GM21360 (cell line): ENCODE measurements around the gene SWI5.
"Not testable (repeated sequence)": the region's sequence is repeated elsewhere in the genome, so short reads cannot be mapped to it uniquely, and the experiment has no call there.

Experiments
- ATAC-seq: cut with Tn5 transposase; IDR thresholded peaks from one replicate; pipeline ENCODE4 v1.9.1; 2021; ENCODE audit warnings: mild to moderate bottlenecking, moderate library complexity; ENCODE audit not compliant: unreplicated experiment

The SWI5 gene

DNA sequence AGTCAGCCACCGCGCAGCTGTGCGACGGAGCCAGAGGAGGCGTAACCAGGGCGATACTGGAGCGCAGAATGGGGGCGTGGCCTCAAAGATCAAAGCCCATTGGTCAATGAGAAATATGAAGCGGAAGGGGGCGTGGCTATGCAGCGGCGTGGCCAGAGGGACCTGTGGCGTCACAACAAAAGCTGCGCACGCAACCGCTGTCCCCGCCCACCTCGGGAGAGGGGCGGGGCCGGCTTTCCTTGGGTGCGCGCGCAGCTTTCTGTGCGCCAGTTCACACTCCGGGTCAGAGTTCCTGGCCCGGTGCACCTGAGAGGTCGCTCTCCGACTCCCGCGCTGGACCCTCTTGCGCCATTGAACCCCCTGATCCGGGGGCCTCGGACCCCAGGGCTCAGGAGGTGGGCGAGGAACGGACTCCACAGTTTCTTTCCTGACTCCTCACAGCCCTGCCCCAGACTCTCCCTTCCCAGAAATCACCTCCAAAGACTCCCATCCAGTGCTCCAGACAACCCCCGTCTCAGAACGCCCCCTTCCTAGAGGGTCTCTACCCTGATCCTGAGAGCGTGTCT is at the start of gene SWI5:
SWI5 (plus strand) TSS at position 269 of the 566 bp plus-strand sequence.
- peak; percentile 88 for ATAC-seq

DNA sequence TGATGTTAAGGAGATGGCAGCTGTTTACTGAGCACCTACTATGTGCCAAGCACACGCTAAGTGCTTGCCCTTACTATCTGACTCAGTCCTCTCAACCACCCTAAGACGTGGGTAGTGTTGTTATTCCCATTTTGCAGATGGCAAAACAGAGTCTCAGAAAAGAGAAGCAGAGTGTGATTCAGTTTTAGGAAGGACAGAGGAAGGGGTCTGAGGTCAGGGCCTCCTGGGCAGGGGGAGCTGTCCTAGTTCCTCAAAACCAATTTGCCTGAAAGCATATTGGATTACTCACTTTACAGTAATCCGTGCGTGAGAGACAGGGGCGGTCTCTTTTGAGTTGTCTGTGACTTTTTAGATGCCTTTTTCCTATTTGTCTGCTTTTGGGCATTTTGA is 49.7 kb upstream of the SWI5 start:
- ATAC-seq: no peak

DNA sequence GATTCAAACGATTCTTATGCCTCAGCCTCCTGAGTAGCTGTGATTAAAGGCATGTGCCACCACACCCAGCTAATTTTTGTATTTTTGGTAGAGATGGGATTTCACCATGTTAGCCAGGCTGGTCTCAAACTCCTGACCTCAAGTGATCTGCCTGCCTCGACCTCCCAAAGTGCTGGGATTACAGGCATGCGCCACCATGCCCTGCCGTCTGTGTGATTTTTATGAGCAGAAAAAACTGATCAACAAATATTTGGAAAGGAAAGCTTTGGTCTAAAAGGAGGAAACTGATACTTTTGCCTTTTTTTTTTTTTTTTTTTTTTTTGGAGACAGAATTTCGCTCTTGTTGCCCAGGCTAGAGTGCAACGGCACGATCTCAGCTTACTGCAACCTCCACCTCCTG is 45.2 kb upstream of the SWI5 start:
- ATAC-seq: not testable (repeated sequence)

DNA sequence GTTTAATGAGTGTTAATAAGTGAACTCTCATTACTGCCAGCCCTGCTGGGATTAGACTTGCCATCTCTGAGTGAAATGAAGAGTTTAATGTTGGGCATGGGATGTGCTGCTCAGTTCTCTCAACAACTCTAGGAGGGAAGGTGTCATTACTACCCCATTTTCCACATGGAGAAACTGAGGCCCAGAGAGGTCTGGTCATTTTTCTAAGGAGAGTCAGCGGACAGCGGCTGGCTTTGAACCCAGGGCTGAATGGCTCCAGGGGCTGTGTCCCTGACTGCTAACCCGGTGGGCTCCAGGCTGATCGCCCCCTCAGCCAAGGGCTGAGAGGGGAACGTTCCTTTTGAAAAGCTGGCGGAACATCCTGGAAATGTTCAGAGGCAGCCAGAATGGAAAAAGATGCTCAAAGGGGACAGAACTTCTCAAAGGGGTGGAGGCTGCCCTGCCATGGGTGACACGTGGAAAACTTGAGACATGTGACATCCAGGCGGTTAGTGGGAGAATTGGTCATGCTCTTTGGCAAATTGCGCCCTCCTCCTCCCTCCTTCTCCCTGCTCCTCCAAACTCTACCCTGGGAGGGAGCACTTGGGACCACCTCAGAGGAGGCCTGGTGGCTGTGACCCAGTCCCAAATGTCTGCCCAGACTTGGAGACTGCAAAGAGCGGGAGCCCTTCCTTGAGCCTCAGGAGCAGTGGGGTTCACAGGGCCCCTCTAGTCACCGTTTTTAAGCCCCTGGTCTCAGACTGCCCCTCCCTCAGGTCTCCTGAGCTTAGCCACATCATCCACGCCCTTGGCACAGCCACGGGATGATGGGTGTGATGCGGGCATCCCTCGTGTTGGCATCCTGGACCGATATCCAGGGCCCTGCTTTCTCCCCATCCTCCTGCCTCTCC is 44.2 kb upstream of the SWI5 start:
- no peak for ATAC-seq

DNA sequence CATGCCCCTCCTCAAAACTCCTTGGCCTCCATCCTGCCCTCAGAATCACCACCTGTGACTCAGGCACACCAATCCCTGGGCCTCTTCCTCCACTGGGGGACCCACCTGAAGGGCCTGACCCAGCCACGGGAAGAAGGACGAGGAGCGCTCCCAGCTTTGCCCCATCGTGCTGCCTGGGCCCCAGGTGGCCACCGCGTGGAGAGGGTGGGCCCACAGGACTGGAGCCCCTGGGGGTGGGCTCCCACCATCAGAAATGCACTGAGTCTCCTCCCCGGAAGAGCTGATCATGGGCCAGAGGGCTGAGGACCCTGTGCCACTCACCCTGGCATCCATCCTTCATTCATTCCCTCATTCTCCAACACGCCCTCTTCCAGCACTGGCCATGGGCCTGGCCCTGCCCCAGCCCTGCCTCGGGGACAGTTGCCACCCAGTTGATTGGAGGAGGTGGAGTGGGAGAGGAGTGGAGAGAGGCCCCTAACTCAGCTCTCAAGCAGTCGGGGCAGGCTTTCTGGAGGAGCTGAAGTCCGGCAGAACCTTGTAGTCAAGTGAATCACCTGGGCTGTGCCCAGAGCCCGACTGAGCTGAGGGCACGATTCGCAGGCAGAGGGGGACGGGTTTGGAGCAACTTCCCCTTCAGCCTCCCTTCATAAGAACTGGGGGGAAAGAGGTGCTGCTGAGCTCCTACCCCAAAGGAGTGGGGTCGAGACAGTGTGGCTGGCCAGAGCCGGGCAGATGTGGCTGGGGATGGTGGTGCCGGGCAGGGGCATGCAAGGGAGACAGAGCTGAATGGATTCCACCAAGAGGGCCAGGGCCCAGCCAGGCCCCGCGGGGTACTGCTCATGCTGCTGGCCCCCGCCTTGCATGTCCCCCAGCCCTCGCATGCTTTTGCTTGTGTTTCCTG is 43.3 kb upstream of the SWI5 start:
- ATAC-seq: no peak

GRCh38 chr9:128233817-128234406 is 42.2 kb upstream of the SWI5 start:
- ATAC-seq: no peak

- ATAC-seq: no peak
Observed at GRCh38 chr9:128242124-128242523, 34.0 kb upstream of the SWI5 start.

GRCh38 chr9:128242828-128243214 is 33.3 kb upstream of the SWI5 start:
- ATAC-seq: no peak

- no peak for ATAC-seq
Observed at GRCh38 chr9:128243215-128244018, 32.7 kb upstream of the SWI5 start.

GRCh38 chr9:128244091-128244836 is 31.8 kb upstream of the SWI5 start:
- ATAC-seq: no peak

- no peak for ATAC-seq
Observed at GRCh38 chr9:128244837-128245231, 31.2 kb upstream of the SWI5 start.

DNA sequence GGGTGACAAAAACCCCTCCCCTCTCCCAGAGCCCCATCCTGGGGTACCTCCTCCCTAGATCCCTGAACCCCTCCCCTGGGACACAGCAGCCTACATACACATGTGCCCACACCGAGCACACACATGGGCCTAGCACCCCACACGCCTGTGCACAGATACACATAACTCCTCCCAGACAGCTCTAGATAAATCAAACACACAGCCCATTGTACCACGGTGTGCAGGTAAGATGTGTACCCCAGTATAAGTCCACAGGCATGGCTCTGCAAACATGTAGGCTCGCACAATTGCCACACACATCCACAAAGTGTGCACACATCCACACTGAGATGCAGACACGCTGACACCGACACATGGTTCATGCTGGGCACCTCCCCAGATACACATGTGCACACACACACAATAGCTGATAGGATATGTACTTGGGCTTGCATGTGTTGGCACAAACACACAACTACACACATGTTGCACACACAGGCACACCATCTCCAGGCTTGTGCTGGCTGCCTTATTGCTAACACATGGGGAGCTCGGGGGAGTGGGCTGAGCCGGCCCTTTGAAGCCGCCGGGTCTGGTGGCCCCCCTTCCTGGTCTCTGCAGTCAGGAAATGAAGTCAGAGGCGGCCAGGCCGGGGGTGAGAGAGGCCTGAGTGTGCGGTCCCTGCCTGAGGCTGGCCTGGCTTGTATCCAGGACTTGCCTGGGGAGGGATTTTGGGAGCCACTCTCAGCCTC is 30.5 kb upstream of the SWI5 start:
- ATAC-seq: no peak

DNA sequence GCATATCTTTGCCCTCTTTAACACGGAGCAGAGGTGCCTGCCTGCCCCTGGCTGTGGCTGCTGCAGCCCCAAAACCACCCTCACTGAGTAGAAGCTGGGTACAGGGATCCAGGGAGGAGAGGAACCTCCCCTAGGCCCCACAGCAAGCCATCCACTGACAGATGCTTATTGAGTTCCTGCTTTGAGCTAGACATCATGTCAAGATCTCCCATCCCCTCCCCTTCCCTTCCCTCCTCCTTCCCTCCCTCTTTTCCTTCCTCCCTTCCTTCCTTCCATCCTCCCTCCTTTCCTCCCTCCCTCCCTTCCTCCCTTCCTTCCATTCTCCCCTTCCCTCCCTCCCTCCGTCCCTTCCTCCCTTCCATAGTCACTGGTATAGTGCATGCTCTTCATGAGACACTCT is 29.6 kb upstream of the SWI5 start:
- ATAC-seq: no peak

GRCh38 chr9:128247226-128247803 is 28.8 kb upstream of the SWI5 start:
- ATAC-seq: no peak

DNA sequence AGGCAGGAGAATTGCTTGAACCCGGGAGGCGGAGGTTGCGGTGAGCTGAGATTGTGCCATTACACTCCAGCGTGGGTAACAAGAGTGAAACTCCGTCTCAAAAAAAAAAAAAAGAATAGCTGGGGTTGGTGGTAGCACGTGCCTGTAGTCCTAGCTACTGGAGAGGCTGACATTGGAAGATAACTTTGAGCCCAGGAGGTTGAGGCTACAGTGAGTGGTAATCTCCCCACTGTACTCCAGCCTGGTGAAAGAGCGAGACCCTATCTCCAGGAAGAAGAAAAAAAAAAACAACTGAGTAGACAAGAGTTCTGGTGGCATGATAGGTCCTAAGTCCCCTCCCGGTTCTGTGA is 26.5 kb upstream of the SWI5 start:
- ATAC-seq: no peak

DNA sequence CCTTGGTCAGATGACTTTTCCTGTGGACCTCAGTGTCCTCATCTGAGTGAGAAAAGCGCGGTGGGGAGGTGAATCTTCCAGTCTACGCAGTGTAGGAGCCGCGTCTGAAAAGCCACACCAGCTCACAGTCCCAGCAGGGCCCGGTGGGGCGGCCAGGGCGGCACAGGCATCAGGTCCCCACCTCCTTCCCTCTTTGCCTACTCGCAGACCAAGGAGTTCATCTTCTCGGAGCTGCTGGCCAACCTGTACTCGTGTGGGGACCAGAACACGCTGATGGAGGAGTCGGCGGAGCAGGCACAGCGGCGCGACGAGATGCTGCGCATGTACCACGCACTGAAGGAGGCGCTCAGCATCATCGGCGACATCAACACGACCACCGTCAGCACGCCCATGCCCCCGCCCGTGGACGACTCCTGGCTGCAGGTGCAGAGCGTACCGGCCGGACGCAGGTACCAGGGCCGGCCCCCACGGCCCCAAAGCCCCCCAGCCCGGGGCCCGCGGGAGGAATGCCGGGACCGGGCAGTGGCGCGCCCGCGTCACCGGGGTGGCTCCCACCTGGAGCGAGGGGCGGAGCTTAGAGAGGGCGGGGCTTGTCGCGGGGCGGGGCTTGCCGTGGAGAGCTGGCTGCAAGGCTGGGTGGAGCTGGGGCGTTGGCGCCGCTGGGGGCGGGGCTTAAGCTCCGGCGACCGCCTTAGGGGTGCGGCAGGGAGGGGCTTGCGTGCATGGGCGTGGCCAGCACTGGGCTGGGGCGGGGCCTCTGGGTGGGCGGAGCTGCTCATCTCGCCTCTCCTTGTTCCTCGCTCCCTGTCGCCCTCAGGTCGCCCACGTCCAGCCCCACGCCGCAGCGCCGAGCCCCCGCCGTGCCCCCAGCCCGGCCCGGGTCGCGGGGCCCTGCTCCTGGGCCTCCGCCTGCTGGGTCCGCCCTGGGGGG is 25.9 kb upstream of the SWI5 start:
- ATAC-seq: peak; percentile 80

- ATAC-seq: no peak
Observed at GRCh38 chr9:128250839-128251731, 25.0 kb upstream of the SWI5 start.
